Esophagus squamous epithelium (tissue), 5 donors: ENCODE results near the gene PAX3. TPM values are rescaled to one million over a fixed set of nuclear protein-coding genes. Genes with fewer than 3 reads are reported as not detected.
"Not testable (repeated sequence)": the region's sequence is repeated elsewhere in the genome, so short reads cannot be mapped to it uniquely, and the experiment has no call there.

ENCODE experiments used
- DNase-seq: peaks from one replicate; lab custom pipeline; 2025; lab: John Stamatoyannopoulos, UW
- H3K27ac ChIP-seq, 4 donors: fragments of 200-600 bp; sonication (generic); one replicate each; pipeline ENCODE4 v1.5.1; 2016 to 2019; ENCODE audit warnings: mild to moderate bottlenecking in 1 of 4
- H3K27me3 ChIP-seq, 4 donors: fragments of 200-600 bp; sonication (generic); 1 replicate in 3 of 4; 2 replicates in 1 of 4; pipeline versions ENCODE4 v1.5.1 to v1.6.0; 2017 to 2021; ENCODE audit warnings: antibody characterized with exemption in 1 of 4
- H3K36me3 ChIP-seq, 3 donors: fragments of 200-600 bp; sonication (generic); one replicate each; pipeline ENCODE4 v1.5.1; 2016 to 2019
- H3K4me1 ChIP-seq, 3 donors: fragments of 200-600 bp; sonication (generic); one replicate each; pipeline ENCODE4 v1.5.1; 2017 to 2019
- H3K4me3 ChIP-seq, 4 donors: fragments of 200-600 bp; sonication (generic); 1 replicate in 3 of 4; 2 replicates in 1 of 4; pipeline ENCODE4 v1.5.1; 2016 to 2019; ENCODE audit warnings: mild to moderate bottlenecking in 2 of 4, moderate library complexity in 1 of 4
- H3K9me3 ChIP-seq, 3 donors: fragments of 200-600 bp; sonication (generic); one replicate each; pipeline ENCODE4 v1.5.1; 2016 to 2019
- POLR2A ChIP-seq, 4 donors: fragments of 450-650 bp; IDR thresholded peaks; one replicate each; pipeline ENCODE4 v1.6.1; 2017; ENCODE audit warnings: antibody characterized with exemption in 4 of 4, mild to moderate bottlenecking in 4 of 4, moderate library complexity in 3 of 4
- WGBS, 2 donors: methylation state at CpG; one replicate each; pipeline ENCODE4 v1.1.5; 2018; 5-methylcytosine and 5-hydroxymethylcytosine counted together
- intact Hi-C: fragments of 100-400 bp; cut with DNase I; formaldehyde crosslinking; loops from one replicate; pipeline ENCODE4 v1.15.0; 2022
- total RNA-seq, 4 donors: library from RNA; depleted of rRNA; stranded (reverse); fragments of >200 nt; gene quantifications; one replicate each; pipeline ENCODE4 v1.1.0, GENCODE V29; 2016
- TF ChIP-seq, protein P1 (sequence below), 6 experiments: fragments of 450-650 bp in 4 of 6; fragments of 200-600 bp in 2 of 6; sonication (generic) in 2 of 6; IDR thresholded peaks; one replicate each; pipeline ENCODE4 v1.5.1; 2016 to 2019; ENCODE audit warnings: antibody characterized with exemption in 6 of 6, mild to moderate bottlenecking in 4 of 6, moderate library complexity in 4 of 6
- donor health status: DM: yes; HTN: yes; CAD: no.

The PAX3 gene
- total RNA-seq, 4 donors from 2014 or later, result not detected

DNA sequence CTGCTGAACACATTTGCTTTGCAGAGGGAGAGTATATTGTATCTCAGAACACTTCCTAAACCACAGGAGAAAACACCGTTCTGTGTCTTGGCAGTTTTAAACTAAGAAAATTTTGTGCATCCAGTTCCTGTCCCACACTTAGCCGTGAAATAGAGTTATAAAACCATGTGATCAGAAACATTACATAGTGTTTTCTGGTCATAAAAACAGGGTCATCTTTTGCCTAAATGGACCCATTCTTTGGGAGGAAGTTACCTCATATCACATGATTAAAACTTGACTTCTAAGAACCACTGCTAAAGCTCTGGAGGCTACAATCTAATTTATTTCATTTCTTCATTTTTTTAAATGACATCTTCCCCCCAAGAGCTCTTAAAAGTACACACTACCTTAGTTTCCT lies 138.7 kb downstream of the PAX3 start:
- DNase-seq, result no peak
- H3K36me3 ChIP-seq, result no peaks in the 10 kb centered on the region
- H3K27me3 ChIP-seq, result no peaks in the 10 kb centered on the region
- no peak overlapping the region for H3K27ac ChIP-seq
- intact Hi-C loops, result no loop called here
- WGBS, 2 donors, result 83 to 97% methylated on average over 2 of the region's 2 CpGs
- no peak for TF ChIP-seq POLR2A (IDR thresholded peaks at IDR 0.05)
- TF ChIP-seq, protein P1, sequence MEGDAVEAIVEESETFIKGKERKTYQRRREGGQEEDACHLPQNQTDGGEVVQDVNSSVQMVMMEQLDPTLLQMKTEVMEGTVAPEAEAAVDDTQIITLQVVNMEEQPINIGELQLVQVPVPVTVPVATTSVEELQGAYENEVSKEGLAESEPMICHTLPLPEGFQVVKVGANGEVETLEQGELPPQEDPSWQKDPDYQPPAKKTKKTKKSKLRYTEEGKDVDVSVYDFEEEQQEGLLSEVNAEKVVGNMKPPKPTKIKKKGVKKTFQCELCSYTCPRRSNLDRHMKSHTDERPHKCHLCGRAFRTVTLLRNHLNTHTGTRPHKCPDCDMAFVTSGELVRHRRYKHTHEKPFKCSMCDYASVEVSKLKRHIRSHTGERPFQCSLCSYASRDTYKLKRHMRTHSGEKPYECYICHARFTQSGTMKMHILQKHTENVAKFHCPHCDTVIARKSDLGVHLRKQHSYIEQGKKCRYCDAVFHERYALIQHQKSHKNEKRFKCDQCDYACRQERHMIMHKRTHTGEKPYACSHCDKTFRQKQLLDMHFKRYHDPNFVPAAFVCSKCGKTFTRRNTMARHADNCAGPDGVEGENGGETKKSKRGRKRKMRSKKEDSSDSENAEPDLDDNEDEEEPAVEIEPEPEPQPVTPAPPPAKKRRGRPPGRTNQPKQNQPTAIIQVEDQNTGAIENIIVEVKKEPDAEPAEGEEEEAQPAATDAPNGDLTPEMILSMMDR (IDR thresholded peaks at IDR 0.05), result no peak
- H3K4me1 ChIP-seq, result no peaks in the 10 kb centered on the region
- no peaks in the 10 kb centered on the region for H3K9me3 ChIP-seq
- H3K4me3 ChIP-seq, result no peak overlapping the region

DNA sequence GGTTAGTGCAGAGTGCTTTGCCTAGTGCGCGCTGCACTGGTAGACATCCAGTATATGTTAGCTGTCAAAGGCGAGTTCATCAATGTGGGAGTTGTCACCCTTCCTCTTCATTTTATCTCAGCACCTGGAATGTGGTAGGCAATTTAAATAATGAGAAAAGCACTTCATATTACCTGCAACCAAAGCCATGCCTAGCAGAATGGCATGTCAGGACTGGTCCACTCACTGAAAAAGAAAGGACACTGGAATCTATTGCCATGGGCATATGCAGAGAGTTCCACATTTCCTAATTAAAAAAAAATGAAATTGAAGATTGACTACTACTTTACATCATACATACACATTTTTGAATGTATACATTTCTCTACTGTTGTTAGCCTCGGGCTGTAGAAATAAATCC lies 139.6 kb downstream of the PAX3 start:
- Histone ChIP-seq H3K9me3 (no peaks in the 10 kb centered on the region), H3K4me1 (no peaks in the 10 kb centered on the region), H3K36me3 (no peaks in the 10 kb centered on the region), H3K4me3 (no peak overlapping the region), H3K27ac (no peak overlapping the region), H3K27me3 (no peaks in the 10 kb centered on the region)
- 70 to 77% methylated on average over 4 of the region's 4 CpGs for WGBS, 2 donors
- TF ChIP-seq, protein P1 (IDR thresholded peaks at IDR 0.05), result no peak
- TF ChIP-seq POLR2A (IDR thresholded peaks at IDR 0.05), result no peak
- DNase-seq, result no peak
- intact Hi-C loops, result no loop called here

DNA sequence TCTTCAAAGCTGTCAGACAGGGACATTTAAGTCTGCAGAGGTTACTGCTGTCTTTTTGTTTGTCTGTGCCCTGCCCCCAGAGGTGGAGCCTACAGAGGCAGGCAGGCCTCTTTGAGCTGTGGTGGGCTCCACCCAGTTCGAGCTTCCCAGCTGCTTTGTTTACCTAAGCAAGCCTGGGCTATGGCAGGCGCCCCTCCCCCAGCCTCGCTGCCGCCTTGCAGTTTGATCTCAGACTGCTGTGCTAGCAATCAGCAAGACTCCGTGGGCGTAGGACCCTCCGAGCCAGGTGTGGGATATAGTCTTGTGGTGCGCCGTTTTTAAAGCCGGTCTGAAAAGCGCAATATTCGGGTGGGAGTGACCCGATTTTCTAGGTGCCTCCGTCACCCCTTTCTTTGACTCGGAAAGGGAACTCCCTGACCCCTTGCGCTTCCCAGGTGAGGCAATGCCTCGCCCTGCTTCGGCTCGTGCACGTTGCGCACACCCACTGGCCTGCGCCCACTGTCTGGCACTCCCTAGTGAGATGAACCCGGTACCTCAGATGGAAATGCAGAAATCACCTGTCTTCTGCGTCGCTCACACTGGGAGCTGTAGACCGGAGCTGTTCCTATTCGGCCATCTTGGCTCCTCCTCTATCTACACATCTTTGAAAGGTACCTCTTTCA lies 143.7 kb downstream of the PAX3 start:
- 45 to 55% methylated on average over 2 to 8 of the region's 27 CpGs for WGBS, 2 donors
- H3K4me1 ChIP-seq, H3K36me3 ChIP-seq, H3K9me3 ChIP-seq, H3K27me3 ChIP-seq, intact Hi-C loops, H3K27ac ChIP-seq, DNase-seq: not testable (repeated sequence)
- H3K4me3 ChIP-seq, result peak overlapping the region in 1 of 4 donors; percentile 47

Other genes starting within 250 kb of the PAX3 start
- gene SGPP2, start 125.5 kb upstream of the PAX3 start, total RNA-seq, result 10 to 100 TPM; 33.6 to 66.0 (median 49.4) TPM